ENCODE data around the gene CREB5. TPM values are rescaled to one million over a fixed set of nuclear protein-coding genes. Genes with fewer than 3 reads are reported as not detected.

The CREB5 gene
- total RNA-seq, 4 donors from 2014 or later, result 11.9 to 25.3 (median 14.4) TPM

DNA sequence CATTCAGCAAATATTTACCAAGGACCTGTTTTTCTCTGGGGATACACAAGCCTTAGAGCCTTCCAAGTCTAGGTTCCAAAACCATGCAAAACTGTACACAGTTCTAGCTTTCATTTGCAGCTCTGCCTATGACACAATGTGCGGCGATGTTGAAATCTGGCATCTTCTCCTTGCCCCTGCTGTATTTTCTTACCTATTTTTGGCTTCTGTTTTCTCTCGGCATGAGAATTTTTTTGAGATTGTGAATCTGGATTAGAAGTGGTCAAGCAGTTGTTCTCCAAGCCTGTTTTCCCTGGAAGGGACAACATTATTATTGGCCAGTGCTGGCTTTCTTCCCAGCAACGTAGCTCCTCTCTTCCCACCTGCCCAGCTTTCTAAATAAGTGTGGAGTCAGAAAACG is 176.3 kb downstream of the CREB5 start:
- TF ChIP-seq, protein P1, sequence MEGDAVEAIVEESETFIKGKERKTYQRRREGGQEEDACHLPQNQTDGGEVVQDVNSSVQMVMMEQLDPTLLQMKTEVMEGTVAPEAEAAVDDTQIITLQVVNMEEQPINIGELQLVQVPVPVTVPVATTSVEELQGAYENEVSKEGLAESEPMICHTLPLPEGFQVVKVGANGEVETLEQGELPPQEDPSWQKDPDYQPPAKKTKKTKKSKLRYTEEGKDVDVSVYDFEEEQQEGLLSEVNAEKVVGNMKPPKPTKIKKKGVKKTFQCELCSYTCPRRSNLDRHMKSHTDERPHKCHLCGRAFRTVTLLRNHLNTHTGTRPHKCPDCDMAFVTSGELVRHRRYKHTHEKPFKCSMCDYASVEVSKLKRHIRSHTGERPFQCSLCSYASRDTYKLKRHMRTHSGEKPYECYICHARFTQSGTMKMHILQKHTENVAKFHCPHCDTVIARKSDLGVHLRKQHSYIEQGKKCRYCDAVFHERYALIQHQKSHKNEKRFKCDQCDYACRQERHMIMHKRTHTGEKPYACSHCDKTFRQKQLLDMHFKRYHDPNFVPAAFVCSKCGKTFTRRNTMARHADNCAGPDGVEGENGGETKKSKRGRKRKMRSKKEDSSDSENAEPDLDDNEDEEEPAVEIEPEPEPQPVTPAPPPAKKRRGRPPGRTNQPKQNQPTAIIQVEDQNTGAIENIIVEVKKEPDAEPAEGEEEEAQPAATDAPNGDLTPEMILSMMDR (IDR thresholded peaks at IDR 0.05; ENCODE audit: low read depth), result no peak

DNA sequence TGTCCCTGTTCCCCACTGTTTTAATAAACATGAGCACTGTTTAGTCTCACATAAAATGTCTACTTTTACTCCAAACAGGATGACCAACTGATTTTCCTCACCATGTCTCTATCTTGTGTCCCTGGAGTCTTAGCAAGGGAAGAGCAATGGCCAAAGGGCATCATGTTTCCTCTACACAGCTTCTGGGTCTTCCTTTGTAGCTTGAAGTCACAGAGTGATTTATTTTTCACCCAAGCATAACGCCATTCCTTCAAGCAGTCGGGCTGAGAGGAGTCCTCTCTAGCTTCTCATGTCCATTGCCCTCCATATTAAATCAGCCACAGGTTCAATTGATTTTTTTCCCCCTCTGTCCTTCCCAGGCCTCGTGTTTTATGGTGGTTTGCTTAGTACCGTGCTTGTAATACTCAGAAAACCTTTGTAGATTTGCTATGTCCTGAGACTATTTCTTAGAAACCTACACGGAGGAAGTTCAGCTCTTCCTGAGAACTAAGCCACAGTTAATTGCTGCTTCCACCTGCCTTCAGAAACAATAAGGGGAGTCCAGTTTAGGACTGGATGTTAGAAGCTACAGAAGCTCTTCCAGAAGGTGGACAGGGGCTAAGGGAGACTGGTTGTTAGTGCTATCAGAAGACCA is 178.8 kb downstream of the CREB5 start:
- TF ChIP-seq, protein P1 (IDR thresholded peaks at IDR 0.05; ENCODE audit: low read depth), result no peak

DNA sequence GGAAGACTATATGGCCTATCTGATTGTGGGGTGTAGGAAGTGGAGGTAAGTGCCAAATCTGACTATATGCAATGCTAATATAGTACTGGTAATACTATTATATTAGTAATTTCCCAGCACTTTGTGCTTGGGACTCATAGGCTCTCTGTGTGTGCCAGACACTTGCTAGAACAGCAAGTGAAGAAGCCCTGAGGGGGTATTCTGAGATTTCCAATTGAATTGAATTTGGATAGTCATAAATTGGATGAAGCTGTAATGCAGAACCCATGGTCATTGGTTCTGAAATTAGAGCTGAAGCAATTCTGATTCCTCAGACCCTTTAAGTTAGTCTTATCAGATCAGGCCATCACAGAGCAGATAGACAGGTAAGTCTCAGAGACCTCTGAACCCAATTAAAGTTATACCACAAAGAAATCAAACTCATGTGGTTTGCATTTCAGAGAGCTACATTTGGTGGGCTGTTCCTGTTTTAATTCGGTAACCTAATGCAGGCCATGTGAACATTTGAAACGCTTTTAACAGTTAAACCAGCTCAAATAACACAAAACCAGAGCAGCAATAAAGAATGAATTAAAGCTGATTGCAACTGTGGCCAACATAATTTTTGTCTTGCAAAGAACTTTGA is 179.5 kb downstream of the CREB5 start:
- TF ChIP-seq, protein P1 (IDR thresholded peaks at IDR 0.05; ENCODE audit: low read depth), result no peak

DNA sequence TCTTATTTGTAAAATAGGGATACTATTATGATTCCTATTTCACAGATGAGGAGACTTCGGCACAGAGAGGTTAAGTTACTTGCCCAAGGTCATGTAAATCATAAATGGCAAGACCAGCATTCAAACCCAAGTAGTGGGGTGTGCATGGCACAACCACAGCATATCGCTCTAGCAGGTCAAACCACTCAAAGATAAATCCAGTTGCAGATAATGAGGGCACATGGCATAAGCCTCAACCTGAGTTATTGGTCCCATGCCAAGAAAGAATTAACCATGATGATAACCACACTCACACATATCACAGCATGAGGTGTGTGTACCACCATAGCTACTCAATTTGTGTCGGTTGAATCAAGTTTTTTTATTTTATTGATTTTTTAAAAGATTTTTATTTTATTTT is 180.5 kb downstream of the CREB5 start:
- TF ChIP-seq, protein P1 (IDR thresholded peaks at IDR 0.05; ENCODE audit: low read depth), result no peak

DNA sequence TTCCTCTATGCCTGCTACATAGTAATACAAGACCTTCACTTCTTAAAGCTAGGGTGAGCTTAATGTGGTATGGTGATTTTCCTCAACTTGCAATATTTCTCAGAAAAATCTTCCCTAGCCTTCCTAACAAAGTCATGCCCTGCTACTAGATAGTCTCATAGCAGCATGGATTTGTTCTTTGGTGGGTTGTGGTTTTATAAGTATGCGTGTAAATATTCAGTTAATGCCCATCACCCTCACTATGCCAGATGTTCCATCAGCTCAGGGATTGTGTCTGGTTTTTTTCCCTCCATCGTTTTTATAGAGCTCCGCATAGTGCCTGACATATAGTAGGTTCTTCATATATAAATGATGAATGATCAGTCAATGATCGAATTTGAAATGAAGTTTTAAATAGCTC is 182.8 kb downstream of the CREB5 start:
- TF ChIP-seq, protein P1 (IDR thresholded peaks at IDR 0.05; ENCODE audit: low read depth), result no peak

DNA sequence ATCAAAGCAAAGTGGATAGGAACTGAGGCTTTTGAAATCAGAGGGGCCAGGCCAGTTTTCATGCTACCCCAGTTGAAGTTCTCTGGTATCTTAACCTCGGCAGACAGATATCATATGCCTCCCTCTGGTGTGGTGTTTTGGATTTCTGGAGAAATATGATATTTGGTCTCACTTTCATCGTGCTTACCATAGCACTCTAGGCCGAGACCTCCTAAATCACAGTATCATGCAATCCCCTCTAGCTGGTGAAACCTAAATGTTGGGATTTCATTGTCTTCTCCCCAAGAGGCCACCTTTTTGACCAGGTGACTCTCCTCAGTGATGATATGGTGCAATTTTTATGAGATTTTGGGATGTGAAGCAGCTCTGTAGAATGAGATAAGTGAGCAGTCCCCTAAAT is 183.5 kb downstream of the CREB5 start:
- TF ChIP-seq, protein P1 (IDR thresholded peaks at IDR 0.05; ENCODE audit: low read depth), result no peak

DNA sequence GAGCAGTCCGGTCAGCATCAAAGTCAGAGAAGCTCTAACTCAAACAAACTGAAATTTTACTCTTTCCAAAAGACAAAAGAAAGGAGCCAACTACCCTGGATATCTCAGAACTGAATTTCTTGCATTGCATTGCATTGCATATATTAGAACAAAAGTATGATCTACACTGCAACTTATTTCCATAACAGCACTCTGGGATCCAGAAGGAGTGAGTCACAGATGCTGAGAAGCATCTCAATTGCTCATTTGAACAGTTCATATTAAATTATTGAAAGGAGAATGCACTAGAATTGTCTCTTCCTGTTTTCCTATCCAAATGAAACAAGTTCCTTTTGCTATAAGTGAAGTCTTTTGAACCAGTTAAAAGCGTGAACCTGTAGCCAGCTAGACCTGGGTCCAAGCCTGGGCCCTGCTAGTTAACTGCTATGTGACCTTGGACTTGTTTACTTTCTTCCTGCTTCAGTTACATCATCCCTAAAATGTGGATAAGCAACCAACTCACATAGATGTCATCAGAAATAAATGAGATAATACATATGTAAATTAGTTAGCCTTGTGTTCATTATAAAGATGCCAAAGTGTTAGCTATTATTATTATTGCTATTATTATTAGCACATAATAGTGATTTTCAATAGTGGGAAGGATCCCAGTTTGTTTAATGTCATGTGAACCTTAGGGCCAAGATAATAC is 184.1 kb downstream of the CREB5 start:
- TF ChIP-seq, protein P1 (IDR thresholded peaks at IDR 0.05; ENCODE audit: low read depth), result no peak

All from subcutaneous adipose tissue (tissue), 4 donors.